K562 (cell line): ENCODE measurements around the gene C1orf87. TPM values are rescaled to one million over a fixed set of nuclear protein-coding genes. Genes with fewer than 3 reads are reported as not detected.

ENCODE experiments used
- ATAC-seq: fragments of 200-7000 bp; cut with Tn5 transposase; 3 replicates; pipeline ENCODE4 v1.9.1; 2020; ENCODE audit warnings: moderate library complexity
- BruUV-seq: library from RNA; stranded (reverse); fragments of 400-500 nt; replicated peaks from 2 replicates; lab custom pipeline; 2021; lab: Mats Ljungman, UMichigan
- CTCF ChIA-PET: fragments of 300-600 bp; formaldehyde crosslinking; extraction: SDS; loops from one replicate; lab custom pipeline; 2021; ENCODE audit warnings: low intra/inter-chr PET ratio; lab: Yijun Ruan, JAX
- POLR2A ChIA-PET: fragments of 300-600, 350-650 bp; sonication (Branson Sonifier 250); formaldehyde crosslinking; extraction: SDS; loops from one replicate; lab custom pipeline; 2021; ENCODE audit warnings: antibody characterized with exemption, inconsistent platforms; lab: Yijun Ruan, JAX
- DNase-seq, 4 experiments: peaks; one replicate each; pipeline versions ENCODE4 v3.0.0 to v3.0.0-alpha.2; 2011 to 2018; ENCODE audit warnings: low spot score in 3 of 4, mixed read lengths in 3 of 4; ENCODE audit errors: extremely low read depth in 1 of 4
- FAIRE-seq: peaks from 2 replicates; lab custom pipeline; 2011; peaks lifted over from hg19 to GRCh38; lab: Jason Lieb, UNC
- H2AFZ ChIP-seq: 2 replicates; pipeline ENCODE4 v1.6.0; 2011; ENCODE audit warnings: low read depth, low read length, control low read depth, inconsistent platforms
- H3K27ac ChIP-seq: fragments of 200-600 bp; 3 replicates; pipeline ENCODE4 v1.8.0; 2011; ENCODE audit warnings: low read depth, mild to moderate bottlenecking, control low read depth, inconsistent platforms, low read length, moderate library complexity, mixed read lengths; ENCODE audit errors: extremely low read depth
- H3K27me3 ChIP-seq, 2 experiments: fragments of 300-600 bp in 1 of 2; 2 replicates in 1 of 2; 3 replicates in 1 of 2; pipeline versions ENCODE4 v1.6.0 to v1.8.0; 2011; ENCODE audit warnings: inconsistent platforms in 2 of 2, low read length in 2 of 2, mild to moderate bottlenecking in 1 of 2, mixed read lengths in 1 of 2, moderate library complexity in 1 of 2; ENCODE audit not compliant: control insufficient read depth in 2 of 2, insufficient read depth in 2 of 2
- H3K36me3 ChIP-seq: fragments of 300-600 bp; 3 replicates; pipeline ENCODE4 v1.8.0; 2011; ENCODE audit warnings: mild to moderate bottlenecking, low read length, inconsistent platforms; ENCODE audit not compliant: control insufficient read depth, insufficient read depth
- H3K4me1 ChIP-seq, 2 experiments: fragments of 200-600 bp in 1 of 2; replicated peaks in 1 of 2; 2 replicates in 1 of 2; 3 replicates in 1 of 2; pipeline versions ENCODE4 v1.5.1 to v1.8.0; 2011; ENCODE audit warnings: inconsistent platforms in 2 of 2, low read length in 2 of 2, mild to moderate bottlenecking in 1 of 2, mixed read lengths in 1 of 2, moderate library complexity in 1 of 2; ENCODE audit not compliant: control insufficient read depth in 2 of 2, insufficient read depth in 2 of 2
- H3K4me2 ChIP-seq: 2 replicates; pipeline ENCODE4 v1.6.1; 2011; ENCODE audit warnings: low read length, control low read depth, inconsistent platforms, mixed read lengths; ENCODE audit not compliant: insufficient read depth
- H3K4me3 ChIP-seq: fragments of 200-600 bp; sonication (generic), shearing (Covaris generic); 2 replicates; pipeline ENCODE4 v1.5.1; 2016; ENCODE audit warnings: control low read depth, inconsistent platforms
- H3K79me2 ChIP-seq: fragments of 200-600 bp; 3 replicates; pipeline ENCODE4 v1.8.0; 2011; ENCODE audit warnings: low read length, inconsistent platforms; ENCODE audit not compliant: control insufficient read depth, insufficient read depth
- H3K9ac ChIP-seq, 2 experiments: 2 replicates each; pipeline versions ENCODE4 v1.6.0 to v1.6.1; 2011; ENCODE audit warnings: low read depth in 2 of 2, low read length in 2 of 2, control low read depth in 1 of 2, inconsistent platforms in 1 of 2, mild to moderate bottlenecking in 1 of 2, mixed read lengths in 1 of 2; ENCODE audit not compliant: insufficient read depth in 1 of 2
- H3K9me1 ChIP-seq: one replicate; pipeline ENCODE4 v1.6.0; 2011; ENCODE audit warnings: inconsistent platforms, mild to moderate bottlenecking, low read length, moderate library complexity; ENCODE audit not compliant: control insufficient read depth, insufficient read depth
- H3K9me3 ChIP-seq: replicated peaks from 2 replicates; pipeline ENCODE4 v1.5.1; 2011; ENCODE audit warnings: low read depth, low read length, inconsistent platforms; ENCODE audit not compliant: control insufficient read depth, insufficient read depth
- H4K20me1 ChIP-seq: replicated peaks from 2 replicates; pipeline ENCODE4 v1.6.1; 2011; ENCODE audit warnings: low read length, inconsistent platforms, mixed read lengths; ENCODE audit not compliant: control insufficient read depth, insufficient read depth
- CBX2 ChIP-seq: fragments of 200-600 bp; sonication (generic); IDR thresholded peaks from one replicate; pipeline ENCODE4 v1.6.1; 2012; ENCODE audit warnings: mild to moderate bottlenecking, low read length, inconsistent platforms; ENCODE audit not compliant: insufficient read depth, poor library complexity, severe bottlenecking
- CC2D1A ChIP-seq: fragments of 450-650 bp; IDR thresholded peaks from 2 replicates; pipeline ENCODE4 v1.6.1; 2017; ENCODE audit warnings: mild to moderate bottlenecking
- DPF2 ChIP-seq: fragments of 450-650 bp; IDR thresholded peaks from 2 replicates; pipeline ENCODE4 v1.6.1; 2016
- FOXJ2 ChIP-seq: fragments of 200-800 bp; sonication (Bioruptor generic); IDR thresholded peaks from 2 replicates; pipeline ENCODE4 v1.6.1; 2016; ENCODE audit warnings: missing genetic modification characterization, missing compliant biosample characterization
- GATA2 ChIP-seq: sonication (generic); formaldehyde crosslinking; IDR thresholded peaks from 2 replicates; pipeline ENCODE4 v1.4.0; 2020; ENCODE audit warnings: mild to moderate bottlenecking, missing genetic modification reagents
- HNRNPL ChIP-seq: fragments of 200-400 bp; formaldehyde crosslinking; IDR thresholded peaks from 2 replicates; pipeline ENCODE4 v1.6.1; 2017; ENCODE audit warnings: low read depth, mild to moderate bottlenecking, low read length
- KDM5B ChIP-seq: fragments of 200-600 bp; sonication (generic); IDR thresholded peaks from 2 replicates; pipeline ENCODE4 v1.6.1; 2012; ENCODE audit warnings: low read depth, mild to moderate bottlenecking, moderate library complexity, low read length, control low read depth, inconsistent platforms; ENCODE audit not compliant: insufficient replicate concordance
- KLF13 ChIP-seq: fragments of 450-650 bp; IDR thresholded peaks from 2 replicates; pipeline ENCODE4 v1.6.1; 2016; ENCODE audit warnings: missing genetic modification characterization, low read depth, mild to moderate bottlenecking, missing compliant biosample characterization, moderate library complexity, borderline replicate concordance
- MAFG ChIP-seq: fragments of 450-650 bp; conservative IDR thresholded peaks from 2 replicates; pipeline ENCODE4 v1.6.1; 2016; ENCODE audit warnings: missing genetic modification characterization, missing compliant biosample characterization
- MTA3 ChIP-seq: fragments of 450-650 bp; formaldehyde crosslinking; IDR thresholded peaks from 2 replicates; pipeline ENCODE4 v1.6.1; 2017; ENCODE audit warnings: mild to moderate bottlenecking, borderline replicate concordance
- RB1 ChIP-seq: fragments of 450-650 bp; IDR thresholded peaks from 2 replicates; pipeline ENCODE4 v1.6.1; 2017; ENCODE audit warnings: low read depth, mild to moderate bottlenecking
- RNF2 ChIP-seq: sonication (generic); IDR thresholded peaks from 2 replicates; pipeline ENCODE4 v1.6.1; 2016
- SAP30 ChIP-seq: fragments of 200-600 bp; sonication (generic); IDR thresholded peaks from 2 replicates; pipeline ENCODE4 v1.6.1; 2012; ENCODE audit warnings: borderline replicate concordance, low read depth, mild to moderate bottlenecking, moderate library complexity, low read length, control low read depth, inconsistent platforms; ENCODE audit not compliant: insufficient read depth, poor library complexity, severe bottlenecking
- SMARCA4 ChIP-seq: fragments of 450-650 bp; IDR thresholded peaks from 2 replicates; pipeline ENCODE4 v1.6.1; 2016
- TSC22D4 ChIP-seq: fragments of 450-650 bp; IDR thresholded peaks from 2 replicates; pipeline ENCODE4 v1.6.1; 2016; ENCODE audit warnings: missing genetic modification characterization, missing biosample characterization, control low read depth
- WHSC1 ChIP-seq: IDR thresholded peaks from one replicate; pipeline ENCODE4 v1.6.1; 2012; ENCODE audit warnings: low read length, control low read depth, inconsistent platforms
- ZNF165 ChIP-seq: fragments of 250-450 bp; sonication (Bioruptor Pico); IDR thresholded peaks from 2 replicates; pipeline ENCODE4 v1.4.0; 2020; ENCODE audit warnings: borderline replicate concordance
- WGBS: fragments of 100-300 bp; shearing (Covaris generic); methylation state at CpG from one replicate; pipeline ENCODE4 v1.1.6; 2016; ENCODE audit warnings: low coverage, mixed read lengths; ENCODE audit not compliant: insufficient coverage; ENCODE audit errors: missing lambda C conversion rate; 5-methylcytosine and 5-hydroxymethylcytosine counted together
- in situ Hi-C: fragments of 300-500 bp; cut with MboI; formaldehyde crosslinking; loops from 4 replicates; pipeline ENCODE4 v1.15.0; 2018; ENCODE audit warnings: inconsistent platforms, mixed read lengths
- intact Hi-C: fragments of 100-400 bp; cut with micrococcal nuclease; formaldehyde crosslinking; loops from 2 replicates; pipeline ENCODE4 v1.14.2; 2022
- polyA plus RNA-seq, 8 experiments: library from polyadenylated mRNA; depleted of rRNA in 4 of 8; stranded (reverse) in 5 of 8; unstranded in 3 of 8; fragments of >200 nt; fragmentation: Nextera tagmentation in 2 of 8; fragmentation: Illumina TruSeq in 1 of 8; extraction: Ambion mirVana in 2 of 8; extraction: Trizol in 1 of 8; gene quantifications; 2 replicates each; pipeline versions ENCODE4 v1.2.1 to v1.2.3, GENCODE V29; 2011 to 2014; ENCODE audit warnings: inconsistent platforms in 1 of 8, missing spikeins in 1 of 8
- total RNA-seq, 7 experiments: library from RNA; depleted of rRNA in 6 of 7; stranded (reverse); fragments of >200 nt in 6 of 7; fragmentation: Illumina TruSeq in 2 of 7; extraction: Trizol in 2 of 7; gene quantifications; 2 replicates each; pipeline versions ENCODE4 v1.2.1 to v1.2.3, GENCODE V29; 2011 to 2021; ENCODE audit warnings: low replicate concordance in 1 of 7
- TF ChIP-seq, protein P1 (sequence below): fragments of 250-450 bp; sonication (Bioruptor Pico); IDR thresholded peaks from 2 replicates; pipeline ENCODE4 v1.6.1; 2021; ENCODE audit warnings: mild to moderate bottlenecking

The C1orf87 gene
- total and polyA plus RNA-seq, 9 of the 15 experiments (the other 6 are each of a cell fraction or from before 2014, with no cell fraction given) = not detected

DNA sequence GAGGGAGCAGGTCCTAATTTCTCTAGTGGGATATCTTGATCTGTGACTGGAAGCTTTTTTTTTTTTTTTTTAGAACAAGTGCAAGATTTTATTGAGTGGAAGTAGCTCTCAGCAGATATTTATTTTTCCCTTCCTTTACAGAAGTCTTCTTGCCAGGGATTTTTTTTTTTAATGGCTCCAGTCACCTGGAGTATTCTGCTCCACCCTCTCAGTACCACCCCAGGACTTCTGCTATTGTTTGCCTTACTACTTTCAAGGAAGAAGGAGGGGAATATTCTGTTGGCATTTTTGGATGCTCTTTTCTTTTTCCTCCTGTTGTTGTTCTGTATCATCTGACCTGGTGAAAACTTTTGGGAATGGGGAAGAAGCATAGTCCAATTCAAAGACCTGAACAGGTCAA is 123.9 kb downstream of the C1orf87 start (continued):
- TF ChIP-seq KDM5B (no peak), DPF2 (no peak), RB1 (no peak), TSC22D4 (tag) (no peak), RNF2 (no peak), MTA3 (no peak), GATA2 (CRISPR knock-in tag) (no peak), SMARCA4 (no peak), MAFG (tag) (no peak), KLF13 (no peak), WHSC1 (no peak), HNRNPL (no peak), ZNF165 (CRISPR knock-in tag) (no peak)
- TF ChIP-seq, protein P1, sequence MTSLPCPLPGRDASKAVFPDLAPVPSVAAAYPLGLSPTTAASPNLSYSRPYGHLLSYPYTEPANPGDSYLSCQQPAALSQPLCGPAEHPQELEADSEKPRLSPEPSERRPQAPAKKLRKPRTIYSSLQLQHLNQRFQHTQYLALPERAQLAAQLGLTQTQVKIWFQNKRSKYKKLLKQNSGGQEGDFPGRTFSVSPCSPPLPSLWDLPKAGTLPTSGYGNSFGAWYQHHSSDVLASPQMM (CRISPR knock-in tag) = no peak

- Histone ChIP-seq H3K36me3 (no peaks in the 10 kb centered on the region), H3K9me1 (no peaks in the 10 kb centered on the region), H4K20me1 (no peaks in the 10 kb centered on the region), H3K27me3 (no peaks in the 10 kb centered on the region), H3K4me2 (no peak overlapping the region), H2AFZ (no peak overlapping the region), H3K9ac (no peak overlapping the region), H3K27ac (no peak overlapping the region), H3K4me3 (no peak overlapping the region), H3K9me3 (no peaks in the 10 kb centered on the region), H3K79me2 (no peaks in the 10 kb centered on the region), H3K4me1 (no peaks in the 10 kb centered on the region)
- WGBS = 0% methylated on average over 1 of the region's 1 CpG
- in situ Hi-C loops = loop anchor here (25.0 kb wide), 1 partner anchor 1212 kb away; no protein-coding TSS in a partner anchor
- DNase-seq (no peak), FAIRE-seq (no peak), ATAC-seq (no peak)
- no TSS peak for BruUV-seq
- ChIA-PET CTCF (no interaction called here), POLR2A (no interaction called here)
- TF ChIP-seq CC2D1A (no peak), CBX2 (no peak), FOXJ2 (tag) (no peak), SAP30 (no peak)
- intact Hi-C loops = loop anchor here (5.0 kb wide), 1 partner anchor 167 kb away; no protein-coding TSS in a partner anchor
Observed at GRCh38 chr1:59948990-59949389, 124.6 kb downstream of the C1orf87 start.
